ENCODE data around the gene SLC46A1. TPM values are rescaled to one million over a fixed set of nuclear protein-coding genes. Genes with fewer than 3 reads are reported as not detected.

Gene SLC46A1
- polyA plus RNA-seq, 1 donor (not counting 4 experiments of a cell fraction or from before 2014, with no cell fraction given): 1.9 TPM

DNA sequence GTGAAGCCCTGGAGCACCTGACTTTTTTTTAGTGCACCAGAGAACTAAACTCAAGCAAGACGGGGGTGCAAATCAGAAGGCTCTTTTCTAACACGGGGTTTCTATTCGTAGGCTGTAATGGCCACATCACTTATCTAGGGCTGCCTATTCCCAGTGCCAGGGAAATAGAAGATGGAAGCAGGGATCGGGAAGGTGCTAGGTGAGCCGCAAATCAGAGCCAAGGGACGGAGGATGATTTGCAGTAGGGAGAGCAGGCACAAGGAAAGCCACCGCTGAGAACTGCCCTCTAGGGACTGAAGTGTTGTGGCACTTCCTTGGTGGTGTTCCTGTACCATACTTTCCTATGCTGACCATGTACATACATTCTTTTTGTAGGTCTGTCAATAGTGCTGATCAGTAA is 7.8 kb upstream of the SLC46A1 start:
- H3K27ac ChIP-seq (ENCODE audit: control insufficient read depth, insufficient read depth, low read length): no peak overlapping the region
- H3K9ac ChIP-seq (ENCODE audit: control insufficient read depth, extremely low read depth, insufficient read depth, low read length): no peak overlapping the region
- DNase-seq (ENCODE audit: low read depth, low spot score) (no peak), FAIRE-seq (no peak)
- no peak overlapping the region for H2AFZ ChIP-seq (ENCODE audit: control insufficient read depth, low read length)
- dilution Hi-C loops (cut with MboI; ENCODE audit: extremely low pct_ligation_motif_present, low sequenced_read_pairs): no loop called here
- H3K9me3 ChIP-seq (ENCODE audit: control insufficient read depth, low read depth, low read length): no peaks in the 10 kb centered on the region
- no peaks in the 10 kb centered on the region for H3K4me1 ChIP-seq (ENCODE audit: control insufficient read depth, extremely low read depth, insufficient read depth, low read length)
- no peak overlapping the region for H3K4me3 ChIP-seq (ENCODE audit: control insufficient read depth in 2 of 3, extremely low read depth in 1 of 3, insufficient read depth in 2 of 3, low read depth in 1 of 3, low read length in 3 of 3)
- H3K4me2 ChIP-seq (ENCODE audit: control insufficient read depth, extremely low read depth, insufficient read depth, low read depth, low read length): no peak overlapping the region
- no peaks in the 10 kb centered on the region for H3K9me1 ChIP-seq (ENCODE audit: control insufficient read depth, extremely low read depth, insufficient read depth, low read length)
- H3K79me2 ChIP-seq (ENCODE audit: control insufficient read depth, insufficient read depth, low read length): no peaks in the 10 kb centered on the region
- no peaks in the 10 kb centered on the region for H4K20me1 ChIP-seq (ENCODE audit: control insufficient read depth, extremely low read depth, insufficient read depth, low read length)
- no peaks in the 10 kb centered on the region for H3K27me3 ChIP-seq (ENCODE audit: control insufficient read depth, extremely low read depth, insufficient read depth, low read length)
- TF ChIP-seq, protein P1, sequence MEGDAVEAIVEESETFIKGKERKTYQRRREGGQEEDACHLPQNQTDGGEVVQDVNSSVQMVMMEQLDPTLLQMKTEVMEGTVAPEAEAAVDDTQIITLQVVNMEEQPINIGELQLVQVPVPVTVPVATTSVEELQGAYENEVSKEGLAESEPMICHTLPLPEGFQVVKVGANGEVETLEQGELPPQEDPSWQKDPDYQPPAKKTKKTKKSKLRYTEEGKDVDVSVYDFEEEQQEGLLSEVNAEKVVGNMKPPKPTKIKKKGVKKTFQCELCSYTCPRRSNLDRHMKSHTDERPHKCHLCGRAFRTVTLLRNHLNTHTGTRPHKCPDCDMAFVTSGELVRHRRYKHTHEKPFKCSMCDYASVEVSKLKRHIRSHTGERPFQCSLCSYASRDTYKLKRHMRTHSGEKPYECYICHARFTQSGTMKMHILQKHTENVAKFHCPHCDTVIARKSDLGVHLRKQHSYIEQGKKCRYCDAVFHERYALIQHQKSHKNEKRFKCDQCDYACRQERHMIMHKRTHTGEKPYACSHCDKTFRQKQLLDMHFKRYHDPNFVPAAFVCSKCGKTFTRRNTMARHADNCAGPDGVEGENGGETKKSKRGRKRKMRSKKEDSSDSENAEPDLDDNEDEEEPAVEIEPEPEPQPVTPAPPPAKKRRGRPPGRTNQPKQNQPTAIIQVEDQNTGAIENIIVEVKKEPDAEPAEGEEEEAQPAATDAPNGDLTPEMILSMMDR (optimal IDR thresholded peaks at IDR 0.05 in 1 of 3, IDR thresholded peaks at IDR 0.05 in 1 of 3, conservative IDR thresholded peaks at IDR 0.05 in 1 of 3; ENCODE audit: extremely low read depth in 1 of 3, insufficient read depth in 2 of 3, low read length in 3 of 3): peak in 1 of 3 experiments; percentile 13
- TF ChIP-seq EZH2 (IDR thresholded peaks at IDR 0.05; ENCODE audit: low read length): no peak
- no peaks in the 10 kb centered on the region for H3K36me3 ChIP-seq (ENCODE audit: control insufficient read depth in 2 of 2, extremely low read depth in 1 of 2, insufficient read depth in 2 of 2, low read length in 2 of 2)

DNA sequence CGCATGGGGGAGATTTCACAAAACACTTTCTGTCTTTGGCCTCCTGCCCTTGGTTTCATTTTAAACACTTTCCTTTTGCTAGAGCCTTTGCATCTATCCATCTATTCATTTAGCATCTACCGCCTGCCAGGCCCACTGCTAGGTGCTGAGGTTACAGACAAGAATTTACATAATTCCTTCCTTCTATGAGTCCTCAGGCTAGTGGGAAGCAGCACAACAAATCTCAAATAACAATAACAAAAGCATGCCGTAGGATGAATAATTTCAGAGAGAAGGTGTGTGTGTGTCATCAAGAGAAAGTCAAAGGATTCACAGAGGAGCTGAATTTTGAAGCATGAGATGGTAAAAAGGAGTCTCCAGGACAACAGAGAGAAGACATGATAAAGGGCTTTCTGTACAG is 6.1 kb upstream of the SLC46A1 start:
- no peaks in the 10 kb centered on the region for H3K79me2 ChIP-seq (ENCODE audit: control insufficient read depth, insufficient read depth, low read length)
- H3K27me3 ChIP-seq (ENCODE audit: control insufficient read depth, extremely low read depth, insufficient read depth, low read length): no peaks in the 10 kb centered on the region
- DNase-seq (ENCODE audit: low read depth, low spot score): no peak
- no peak overlapping the region for H2AFZ ChIP-seq (ENCODE audit: control insufficient read depth, low read length)
- FAIRE-seq: peak; percentile 26
- H3K9me3 ChIP-seq (ENCODE audit: control insufficient read depth, low read depth, low read length): no peaks in the 10 kb centered on the region
- H3K4me1 ChIP-seq (ENCODE audit: control insufficient read depth, extremely low read depth, insufficient read depth, low read length): peaks cover 17% of the 10 kb centered on the region
- H3K27ac ChIP-seq (ENCODE audit: control insufficient read depth, insufficient read depth, low read length): no peak overlapping the region
- H3K4me2 ChIP-seq (ENCODE audit: control insufficient read depth, extremely low read depth, insufficient read depth, low read depth, low read length): no peak overlapping the region
- no peaks in the 10 kb centered on the region for H3K36me3 ChIP-seq (ENCODE audit: control insufficient read depth in 2 of 2, extremely low read depth in 1 of 2, insufficient read depth in 2 of 2, low read length in 2 of 2)
- no peaks in the 10 kb centered on the region for H3K9me1 ChIP-seq (ENCODE audit: control insufficient read depth, extremely low read depth, insufficient read depth, low read length)
- no peaks in the 10 kb centered on the region for H4K20me1 ChIP-seq (ENCODE audit: control insufficient read depth, extremely low read depth, insufficient read depth, low read length)
- no peak overlapping the region for H3K4me3 ChIP-seq (ENCODE audit: control insufficient read depth in 2 of 3, extremely low read depth in 1 of 3, insufficient read depth in 2 of 3, low read depth in 1 of 3, low read length in 3 of 3)
- H3K9ac ChIP-seq (ENCODE audit: control insufficient read depth, extremely low read depth, insufficient read depth, low read length): no peak overlapping the region
- TF ChIP-seq EZH2 (IDR thresholded peaks at IDR 0.05; ENCODE audit: low read length): no peak
- TF ChIP-seq, protein P1 (optimal IDR thresholded peaks at IDR 0.05 in 1 of 3, IDR thresholded peaks at IDR 0.05 in 1 of 3, conservative IDR thresholded peaks at IDR 0.05 in 1 of 3; ENCODE audit: extremely low read depth in 1 of 3, insufficient read depth in 2 of 3, low read length in 3 of 3): no peak
- dilution Hi-C loops (cut with MboI; ENCODE audit: extremely low pct_ligation_motif_present, low sequenced_read_pairs): no loop called here
